OCI-LY1 (cell line): ENCODE data around the gene PRSS50.

Source experiments
- H2AFZ ChIP-seq: fragments of 200-600 bp; sonication (generic), shearing (Covaris generic); 2 replicates; pipeline ENCODE4 v1.6.0; 2014; ENCODE audit warnings: antibody characterized with exemption, mild to moderate bottlenecking, low read length
- H3F3A ChIP-seq: fragments of 200-600 bp; sonication (generic), shearing (Covaris generic); 2 replicates; pipeline ENCODE4 v1.6.0; 2014; ENCODE audit warnings: mild to moderate bottlenecking, antibody characterized with exemption, low read length, moderate library complexity; ENCODE audit not compliant: insufficient read depth
- H3K27ac ChIP-seq: fragments of 200-600 bp; sonication (generic); 2 replicates; pipeline ENCODE4 v1.5.1; 2014; ENCODE audit warnings: low read length, mixed run types, mild to moderate bottlenecking, low read depth; ENCODE audit not compliant: poor library complexity, severe bottlenecking
- H3K27me3 ChIP-seq: fragments of 200-600 bp; sonication (generic); 2 replicates; pipeline ENCODE4 v1.6.0; 2014; ENCODE audit warnings: antibody characterized with exemption, mild to moderate bottlenecking, low read length, moderate library complexity; ENCODE audit not compliant: insufficient read depth
- H3K36me3 ChIP-seq: fragments of 200-600 bp; sonication (generic); 2 replicates; pipeline ENCODE4 v1.6.1; 2014; ENCODE audit warnings: mild to moderate bottlenecking, antibody characterized with exemption, low read length, moderate library complexity, mixed read lengths; ENCODE audit not compliant: insufficient read depth
- H3K4me1 ChIP-seq: fragments of 200-600 bp; sonication (generic); 2 replicates; pipeline ENCODE4 v1.5.1; 2014; ENCODE audit warnings: mild to moderate bottlenecking, low read length, moderate library complexity; ENCODE audit not compliant: insufficient read depth, severe bottlenecking
- H3K4me2 ChIP-seq: fragments of 200-600 bp; sonication (generic), shearing (Covaris generic); 2 replicates; pipeline ENCODE4 v1.6.1; 2014; ENCODE audit warnings: low read length
- H3K4me3 ChIP-seq: fragments of 200-600 bp; sonication (generic); 2 replicates; pipeline ENCODE4 v1.5.1; 2014; ENCODE audit warnings: low read length, low read depth, mild to moderate bottlenecking, mixed read lengths; ENCODE audit not compliant: poor library complexity, severe bottlenecking
- H3K79me2 ChIP-seq: fragments of 200-600 bp; shearing (Covaris generic); 2 replicates; pipeline ENCODE4 v1.6.1; 2016; ENCODE audit warnings: mixed run types, low read length, mixed read lengths; ENCODE audit not compliant: insufficient read depth
- H3K9ac ChIP-seq: fragments of 200-600 bp; sonication (generic), shearing (Covaris generic); 2 replicates; pipeline ENCODE4 v1.6.1; 2014; ENCODE audit warnings: mild to moderate bottlenecking, low read length, mixed read lengths
- H3K9me2 ChIP-seq: fragments of 200-600 bp; sonication (generic), shearing (Covaris generic); 2 replicates; pipeline ENCODE4 v1.6.1; 2014; ENCODE audit warnings: low read depth, mild to moderate bottlenecking, low read length, mixed read lengths
- H3K9me3 ChIP-seq: fragments of 200-600 bp; shearing (Covaris generic); 2 replicates; pipeline ENCODE4 v1.6.1; 2014; ENCODE audit warnings: low read length, mixed read lengths
- H4K20me1 ChIP-seq: fragments of 200-600 bp; sonication (generic), shearing (Covaris generic); 2 replicates; pipeline ENCODE4 v1.6.0; 2016; ENCODE audit warnings: mild to moderate bottlenecking, low read length; ENCODE audit not compliant: insufficient read depth
- EZH2 ChIP-seq: fragments of 200-600 bp; sonication (generic), shearing (Covaris generic); IDR thresholded peaks from 2 replicates; pipeline ENCODE4 v1.8.0; 2017; ENCODE audit warnings: borderline replicate concordance, mixed run types, mild to moderate bottlenecking, antibody characterized with exemption, low read length, moderate library complexity, mixed read lengths
- TF ChIP-seq, protein P1 (sequence below): fragments of 200-600 bp; sonication (generic), shearing (Covaris generic); IDR thresholded peaks from 2 replicates; pipeline ENCODE4 v1.5.1; 2017; ENCODE audit warnings: mild to moderate bottlenecking, antibody characterized with exemption, low read length, moderate library complexity, mixed read lengths

PRSS50 gene

DNA sequence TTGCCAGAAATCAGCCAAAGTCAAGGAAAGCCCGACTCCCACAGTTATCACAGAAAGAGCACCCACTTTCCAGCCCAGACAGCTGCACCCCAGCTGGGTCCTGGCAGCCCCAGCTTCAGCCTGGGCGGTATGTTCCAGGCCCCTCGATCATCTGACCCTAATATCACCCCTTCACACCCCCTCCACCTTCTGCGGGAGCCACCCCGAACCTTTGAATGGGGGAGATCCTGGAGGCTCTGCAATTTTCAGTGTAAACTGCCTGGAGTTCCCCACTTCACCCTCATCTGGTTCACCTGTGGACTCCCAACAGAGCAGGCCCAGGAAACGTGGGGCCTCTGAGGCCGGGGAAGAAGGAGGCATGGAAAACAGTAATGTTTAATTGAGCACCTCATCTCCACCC is 5.9 kb downstream of the PRSS50 start:
- Histone ChIP-seq H3K79me2 (no peaks in the 10 kb centered on the region), H3K9me3 (no peaks in the 10 kb centered on the region), H3K9ac (no peak overlapping the region), H3K27me3 (no peaks in the 10 kb centered on the region), H3K4me2 (no peak overlapping the region), H3K9me2 (no peaks in the 10 kb centered on the region), H3F3A (no peaks in the 10 kb centered on the region), H3K27ac (no peak overlapping the region), H2AFZ (no peak overlapping the region), H3K4me1 (no peaks in the 10 kb centered on the region), H4K20me1 (no peaks in the 10 kb centered on the region), H3K36me3 (no peaks in the 10 kb centered on the region), H3K4me3 (no peak overlapping the region)
- TF ChIP-seq EZH2, result no peak
- TF ChIP-seq, protein P1, sequence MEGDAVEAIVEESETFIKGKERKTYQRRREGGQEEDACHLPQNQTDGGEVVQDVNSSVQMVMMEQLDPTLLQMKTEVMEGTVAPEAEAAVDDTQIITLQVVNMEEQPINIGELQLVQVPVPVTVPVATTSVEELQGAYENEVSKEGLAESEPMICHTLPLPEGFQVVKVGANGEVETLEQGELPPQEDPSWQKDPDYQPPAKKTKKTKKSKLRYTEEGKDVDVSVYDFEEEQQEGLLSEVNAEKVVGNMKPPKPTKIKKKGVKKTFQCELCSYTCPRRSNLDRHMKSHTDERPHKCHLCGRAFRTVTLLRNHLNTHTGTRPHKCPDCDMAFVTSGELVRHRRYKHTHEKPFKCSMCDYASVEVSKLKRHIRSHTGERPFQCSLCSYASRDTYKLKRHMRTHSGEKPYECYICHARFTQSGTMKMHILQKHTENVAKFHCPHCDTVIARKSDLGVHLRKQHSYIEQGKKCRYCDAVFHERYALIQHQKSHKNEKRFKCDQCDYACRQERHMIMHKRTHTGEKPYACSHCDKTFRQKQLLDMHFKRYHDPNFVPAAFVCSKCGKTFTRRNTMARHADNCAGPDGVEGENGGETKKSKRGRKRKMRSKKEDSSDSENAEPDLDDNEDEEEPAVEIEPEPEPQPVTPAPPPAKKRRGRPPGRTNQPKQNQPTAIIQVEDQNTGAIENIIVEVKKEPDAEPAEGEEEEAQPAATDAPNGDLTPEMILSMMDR, result no peak

DNA sequence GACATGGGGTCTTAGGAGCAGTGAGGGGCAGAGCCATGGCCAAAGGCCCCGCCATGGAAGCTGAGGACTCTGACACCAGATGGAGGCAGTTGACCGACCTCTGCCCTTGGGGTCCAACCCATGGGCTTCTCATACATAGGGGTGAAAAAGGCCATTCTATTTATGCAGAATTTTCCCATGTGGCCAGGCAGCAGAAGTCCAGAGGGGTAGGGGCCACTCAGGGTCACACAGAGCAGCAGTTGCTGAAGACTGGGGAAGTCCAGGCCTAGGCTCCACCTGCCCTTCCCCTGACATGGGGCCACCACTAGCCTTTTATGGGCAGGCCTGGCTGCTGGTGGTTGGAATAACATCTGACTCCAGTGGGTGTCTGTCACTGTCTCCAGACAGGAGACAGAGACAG is 6.4 kb downstream of the PRSS50 start:
- Histone ChIP-seq H4K20me1 (no peaks in the 10 kb centered on the region), H3K36me3 (no peaks in the 10 kb centered on the region), H3K9ac (no peak overlapping the region), H3K79me2 (no peaks in the 10 kb centered on the region), H3K4me3 (no peak overlapping the region), H3K9me2 (no peaks in the 10 kb centered on the region), H3K9me3 (no peaks in the 10 kb centered on the region), H3K4me2 (no peak overlapping the region), H3F3A (no peaks in the 10 kb centered on the region), H3K4me1 (no peaks in the 10 kb centered on the region), H2AFZ (no peak overlapping the region), H3K27me3 (no peaks in the 10 kb centered on the region), H3K27ac (no peak overlapping the region)
- TF ChIP-seq, protein P1, result no peak
- no peak for TF ChIP-seq EZH2

DNA sequence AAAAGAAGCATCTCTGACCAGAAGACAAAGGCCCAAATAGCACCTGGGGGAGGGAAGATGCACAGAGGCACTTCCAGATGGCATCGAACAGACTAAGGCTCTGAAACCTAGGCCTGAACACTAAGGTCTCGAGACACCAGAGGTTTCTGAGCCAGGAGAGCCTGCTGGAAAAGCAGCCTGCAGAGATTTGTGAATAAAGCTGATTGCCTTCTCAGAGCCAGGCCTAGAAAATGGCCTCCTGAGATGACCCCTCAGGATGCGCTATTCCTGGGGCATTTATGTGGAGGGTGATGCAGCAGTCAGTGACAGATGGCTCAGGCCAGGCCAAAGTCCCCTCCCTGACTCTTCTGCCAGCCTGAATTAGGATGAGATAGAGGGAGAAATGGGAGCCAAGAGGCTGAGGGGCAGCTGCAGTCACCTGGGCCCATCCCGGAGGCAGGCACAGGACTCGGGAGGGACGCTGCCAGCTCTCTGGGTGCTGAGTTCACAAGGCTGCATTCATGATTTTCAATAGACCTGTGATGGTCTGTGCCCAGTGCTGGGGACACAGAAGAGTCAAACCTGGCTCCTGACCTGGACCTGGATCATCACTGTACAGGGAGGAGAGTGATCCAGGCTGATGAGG is 6.9 kb downstream of the PRSS50 start:
- no peak overlapping the region for H3K4me3 ChIP-seq
- H4K20me1 ChIP-seq, result no peaks in the 10 kb centered on the region
- no peaks in the 10 kb centered on the region for H3K9me3 ChIP-seq
- no peak overlapping the region for H2AFZ ChIP-seq
- no peaks in the 10 kb centered on the region for H3F3A ChIP-seq
- H3K27me3 ChIP-seq, result no peaks in the 10 kb centered on the region
- no peaks in the 10 kb centered on the region for H3K36me3 ChIP-seq
- no peaks in the 10 kb centered on the region for H3K9me2 ChIP-seq
- H3K79me2 ChIP-seq, result no peaks in the 10 kb centered on the region
- H3K4me2 ChIP-seq, result no peak overlapping the region
- H3K27ac ChIP-seq, result no peak overlapping the region
- no peak for TF ChIP-seq EZH2
- TF ChIP-seq, protein P1, result no peak
- no peaks in the 10 kb centered on the region for H3K4me1 ChIP-seq
- no peak overlapping the region for H3K9ac ChIP-seq
